ENCODE measurements around the gene FMNL1.

FMNL1 gene

DNA sequence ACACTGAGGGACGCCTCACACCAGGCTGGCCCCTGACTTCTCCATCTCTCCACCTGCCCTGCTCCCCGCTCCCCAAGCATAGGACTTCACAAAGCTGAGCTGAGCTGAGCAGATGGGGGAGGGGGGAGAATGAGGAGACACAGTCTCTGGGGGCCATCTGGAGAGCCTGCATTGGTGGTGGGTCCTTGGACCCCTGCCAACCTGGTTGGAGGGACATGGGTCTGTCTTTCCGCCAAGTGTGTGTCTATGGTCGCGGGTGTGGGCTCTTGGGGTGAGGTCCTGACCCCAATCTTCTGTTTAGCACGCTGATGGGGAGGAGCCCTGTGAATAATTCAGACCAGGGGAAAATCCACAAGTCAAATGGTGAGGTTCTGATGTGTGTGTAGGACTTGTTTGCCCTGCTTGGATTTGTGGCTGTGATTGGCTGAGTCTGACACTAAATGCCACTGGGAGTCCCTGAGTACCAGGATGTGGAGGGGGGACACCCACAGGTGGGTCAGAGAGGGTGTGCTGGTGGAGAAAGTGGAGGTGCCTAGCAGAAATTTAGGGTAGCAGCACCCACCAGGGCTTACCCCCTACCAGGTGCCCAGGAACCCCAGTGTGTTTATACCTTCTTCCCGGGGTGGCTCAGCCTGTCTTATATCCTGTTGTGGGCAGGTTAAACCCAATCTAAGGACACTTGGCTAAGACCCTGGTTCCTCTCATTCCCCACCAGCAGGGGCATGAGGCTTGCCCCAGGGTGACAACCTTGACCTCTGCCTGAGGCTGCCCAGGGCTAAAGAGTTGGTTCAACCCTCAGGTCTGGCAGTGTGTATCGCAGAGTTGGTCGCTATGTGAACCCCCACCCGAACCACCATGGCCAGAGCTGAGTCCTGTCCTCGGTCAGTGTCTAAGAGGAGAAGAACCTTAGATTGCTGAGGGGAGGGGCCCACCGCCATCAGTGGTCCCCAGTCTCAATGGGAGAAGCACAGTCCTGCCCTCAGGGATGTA, 2.1 kb downstream of the FMNL1 start:
- DNase-seq = peak; percentile 76

DNA sequence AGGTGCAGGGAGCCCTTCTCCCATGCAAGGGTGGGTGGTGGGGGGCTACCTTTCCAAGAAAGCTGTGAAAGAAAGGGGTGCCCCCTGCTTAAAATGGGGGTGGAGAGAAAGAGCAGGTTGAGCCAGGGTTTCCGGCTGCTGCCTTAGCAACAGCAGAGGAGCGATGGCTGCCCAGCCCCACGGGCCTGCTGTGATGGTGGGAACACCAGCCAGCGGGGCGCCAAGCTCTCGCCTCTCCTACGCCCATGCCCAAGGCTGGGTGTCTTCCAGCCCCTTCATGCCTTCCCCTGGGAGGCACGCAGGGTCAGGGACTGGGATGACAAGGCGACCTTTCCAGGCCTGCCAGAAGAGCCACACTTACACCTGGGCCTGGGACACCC, 3.0 kb downstream of the FMNL1 start:
- peak; percentile 43 for DNase-seq

DNA sequence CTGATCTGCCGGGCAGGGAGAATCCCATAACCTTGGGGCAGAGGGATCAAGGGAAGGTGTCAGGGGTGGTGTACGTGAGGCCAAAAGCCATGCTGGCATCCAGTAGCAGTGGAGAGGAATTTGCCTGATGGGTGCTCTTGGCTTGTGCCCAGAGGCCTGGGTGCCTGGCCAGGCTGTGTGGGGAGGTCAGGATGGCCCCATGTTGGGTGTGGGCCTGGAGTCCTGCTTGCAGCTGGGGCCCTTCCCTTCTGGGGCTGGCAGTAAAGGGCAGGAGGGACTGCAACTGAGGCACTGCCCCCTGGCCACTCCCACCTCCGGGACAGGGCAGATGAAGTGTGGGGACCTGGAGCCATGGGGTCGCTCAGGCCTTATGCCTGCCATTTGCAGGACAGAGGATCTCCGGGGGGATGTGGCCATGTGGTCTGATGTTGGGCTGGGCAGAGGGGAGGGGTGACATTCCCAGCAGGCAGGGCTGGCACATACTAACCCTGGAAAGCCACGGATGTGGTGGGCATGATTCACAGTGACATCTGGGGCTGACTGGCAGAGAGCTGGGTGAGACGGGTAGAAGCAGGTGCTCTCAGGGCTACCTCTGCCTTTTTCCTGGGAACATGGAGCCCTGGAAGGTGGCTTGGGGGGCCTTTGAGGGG, 3.5 kb downstream of the FMNL1 start:
- DNase-seq = peak; percentile 62

DNA sequence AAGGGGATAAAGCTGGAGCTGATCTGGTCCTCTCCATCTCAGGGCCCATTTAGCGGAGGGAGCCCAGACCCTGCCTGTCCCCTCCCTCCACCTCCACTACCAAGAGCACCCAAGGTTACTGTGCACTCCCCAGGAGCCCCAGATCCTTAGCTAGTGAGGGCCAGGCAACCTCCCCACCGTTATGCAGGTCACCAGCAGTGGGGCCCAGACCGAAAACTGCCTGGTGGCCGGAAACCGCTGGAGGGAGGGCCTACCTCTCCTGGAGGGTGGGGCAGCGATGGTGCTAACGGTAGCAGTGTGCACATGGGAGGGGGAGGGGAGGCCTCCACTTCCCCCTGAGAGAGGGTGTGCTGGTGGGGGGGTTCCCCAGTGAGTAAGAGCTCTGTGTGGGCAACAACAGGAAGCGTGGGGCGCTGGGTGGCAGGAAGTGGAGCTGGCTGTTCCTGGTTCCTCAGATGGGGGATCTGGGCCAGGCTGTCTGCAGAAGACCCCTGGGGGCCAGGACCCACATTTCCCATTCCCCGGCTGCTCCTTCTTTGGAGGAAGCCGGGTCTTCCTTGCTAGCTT, 4.4 kb downstream of the FMNL1 start:
- DNase-seq = peak; percentile 96

DNA sequence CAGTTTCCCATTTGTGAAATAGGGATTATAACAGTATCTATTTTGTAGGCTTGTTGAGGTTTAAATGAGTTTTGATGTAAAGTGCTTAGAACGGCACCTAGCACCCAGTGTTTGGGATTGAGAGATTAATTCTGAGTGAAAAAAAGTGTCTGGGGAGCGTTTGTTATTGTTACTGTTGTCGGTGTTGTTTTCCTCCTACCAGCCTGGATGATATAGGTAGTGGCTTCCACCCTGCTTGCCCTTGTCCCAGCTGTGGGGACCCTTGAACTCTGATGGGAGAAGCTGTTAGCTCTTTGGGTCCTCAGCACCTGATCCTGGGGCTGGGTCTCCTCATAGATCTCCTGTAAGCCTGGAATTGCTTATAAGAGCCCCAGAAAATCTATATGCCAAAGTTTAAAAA, 4.9 kb downstream of the FMNL1 start:
- DNase-seq = peak; percentile 48

DNA sequence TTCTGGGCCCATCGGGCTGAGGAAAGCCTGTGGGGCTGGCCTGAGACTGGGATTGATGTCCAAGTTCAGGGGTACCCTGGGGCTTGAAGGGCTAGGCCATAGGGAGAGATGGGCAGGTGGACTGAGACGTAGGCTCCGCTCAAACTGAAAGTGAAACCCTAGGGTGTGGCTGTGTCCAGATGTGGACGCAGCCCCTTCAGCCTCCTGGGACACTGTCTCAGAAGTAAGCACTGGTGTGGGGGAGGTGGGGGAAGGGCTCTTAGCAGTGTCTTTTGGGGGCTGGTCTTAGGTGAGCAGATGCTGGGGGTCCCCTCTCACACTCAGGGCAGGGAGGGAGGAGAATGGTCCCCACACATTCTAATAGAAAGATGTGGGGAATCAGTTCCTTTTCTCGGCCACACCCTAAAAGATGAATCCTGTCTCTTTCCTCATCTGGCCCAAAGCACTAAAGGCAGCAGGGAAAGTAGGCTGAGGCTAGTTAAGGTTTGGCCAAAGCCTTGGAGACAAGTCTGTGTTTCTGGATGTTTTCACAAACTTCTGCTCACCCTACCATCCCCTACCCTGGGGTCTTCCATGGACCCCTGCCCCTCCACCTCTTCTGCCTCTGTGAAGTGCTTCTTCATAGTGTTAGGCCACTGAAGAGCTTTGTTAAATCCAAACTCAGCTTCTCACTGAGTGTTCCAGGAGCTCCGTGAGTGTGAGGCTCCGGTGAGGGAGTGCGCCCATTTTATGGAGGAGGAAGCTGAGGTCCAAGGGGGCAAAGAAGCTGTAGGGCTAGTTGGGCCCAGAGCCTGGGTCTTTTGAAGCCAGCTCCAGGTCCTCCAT, 5.6 kb downstream of the FMNL1 start:
- DNase-seq = peak; percentile 51

DNA sequence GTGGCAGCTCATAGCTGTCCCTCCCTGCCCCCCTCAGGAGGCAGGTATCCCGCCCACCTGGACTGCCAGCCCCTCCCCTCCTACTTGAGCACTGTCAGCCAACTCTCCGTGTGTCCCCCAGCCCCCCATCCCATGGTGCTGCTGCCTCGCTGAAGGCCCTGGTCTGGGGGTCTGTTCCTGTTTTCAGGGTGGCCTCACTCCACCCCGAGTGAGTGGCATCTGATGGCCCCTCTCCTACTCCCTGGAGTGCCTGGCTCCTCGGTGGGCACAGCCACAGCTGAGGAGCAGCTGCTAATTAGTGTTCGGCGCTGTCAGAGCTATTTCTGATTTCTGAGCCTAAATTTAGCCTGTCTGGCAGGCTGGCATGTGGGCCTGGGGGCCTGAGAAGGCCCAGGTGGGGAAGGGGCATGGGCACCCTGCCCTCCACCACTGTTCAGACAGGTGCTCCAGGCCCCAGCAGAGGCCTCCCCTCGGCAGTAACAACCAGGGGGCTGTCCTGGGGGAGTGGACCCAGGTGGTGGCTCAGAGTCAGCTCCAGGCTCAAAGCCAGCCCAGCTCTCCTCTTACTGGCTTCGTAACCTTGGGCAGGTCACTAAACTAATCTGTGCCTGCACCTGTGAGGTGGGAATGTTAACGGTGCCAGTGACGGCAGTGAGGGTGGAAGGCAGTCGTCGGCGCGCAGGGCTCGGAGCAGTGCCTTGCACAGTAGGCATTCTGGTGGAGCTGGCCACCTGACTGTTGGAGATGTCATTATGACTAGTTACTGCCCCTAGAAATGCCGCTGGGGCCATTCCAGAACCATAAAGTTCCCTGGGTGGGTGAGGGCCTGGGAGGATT, 6.5 kb downstream of the FMNL1 start:
- DNase-seq = peak; percentile 35

DNA sequence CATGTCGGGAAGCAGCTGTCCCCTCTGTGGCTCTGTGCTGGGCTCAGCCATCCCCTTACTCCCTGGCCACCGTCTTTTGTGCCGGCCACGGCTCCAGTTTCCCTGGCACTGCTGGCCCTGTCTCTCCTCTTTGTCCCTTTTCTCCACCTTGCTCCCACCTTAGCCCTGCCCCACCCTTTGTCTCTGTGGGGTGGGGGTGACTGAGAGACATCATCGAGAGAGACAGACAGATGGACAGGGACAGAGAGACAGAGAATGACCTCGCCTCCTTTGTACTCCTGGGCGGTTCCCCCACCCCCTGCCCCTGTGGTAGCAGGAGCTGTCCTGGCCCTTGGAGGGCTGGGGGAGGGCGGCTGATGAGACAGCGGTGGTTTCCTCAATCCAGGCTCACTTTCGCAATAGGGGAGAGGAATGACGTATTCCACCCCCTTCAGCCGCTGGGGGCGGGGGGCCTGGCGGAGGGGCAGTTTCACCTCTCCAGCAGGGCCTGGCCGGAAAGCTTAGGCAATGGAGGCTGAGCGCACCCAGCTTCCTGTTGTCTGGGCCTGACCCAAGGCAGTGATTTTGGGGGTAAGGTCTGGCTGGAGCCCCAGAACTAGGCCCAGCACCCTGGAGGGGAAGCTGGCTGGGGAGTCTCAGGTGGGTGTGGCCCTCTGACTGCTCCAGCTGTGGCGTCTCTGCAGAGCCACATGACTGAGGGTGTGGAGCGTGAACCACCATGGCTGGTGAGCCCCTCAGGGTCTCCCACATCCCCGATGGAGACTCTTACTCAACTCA, 7.3 kb downstream of the FMNL1 start:
- peak; percentile 88 for DNase-seq

DNA sequence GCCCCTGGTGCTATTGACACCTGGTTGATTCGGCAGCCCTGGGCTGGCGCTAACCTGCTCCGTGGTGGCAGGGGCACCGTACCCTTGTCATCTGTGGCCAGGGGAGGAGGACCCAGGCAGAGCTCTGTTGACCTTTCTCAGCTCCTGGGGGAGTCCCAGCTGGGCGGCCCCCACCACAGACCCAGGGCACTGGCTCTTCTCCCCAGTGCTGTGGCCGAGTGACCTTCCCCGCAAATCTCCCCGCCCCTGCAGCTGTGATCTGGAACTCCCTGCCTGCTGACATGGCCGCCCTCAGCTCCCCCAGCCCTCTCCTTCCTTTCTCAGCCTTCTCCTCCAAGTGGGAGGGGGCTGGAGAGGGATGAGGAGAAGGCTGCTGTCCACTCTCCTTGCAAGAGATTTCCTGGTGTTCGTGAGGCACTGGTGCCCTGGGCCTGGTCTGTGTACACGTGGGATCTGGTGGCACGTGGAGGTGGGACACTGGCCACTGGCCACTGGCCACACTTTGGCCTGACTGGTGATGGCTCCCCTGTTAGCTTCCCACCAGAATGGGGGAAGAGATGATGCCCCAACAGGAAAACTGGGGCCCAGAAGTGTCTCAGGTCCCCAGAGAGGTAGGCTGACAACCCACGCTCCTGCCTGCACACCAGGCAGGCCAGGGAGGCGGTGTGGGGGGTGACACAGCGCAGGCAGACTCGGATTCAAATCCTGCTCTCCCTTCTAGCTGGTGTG, 8.2 kb downstream of the FMNL1 start:
- peak; percentile 49 for DNase-seq

DNA sequence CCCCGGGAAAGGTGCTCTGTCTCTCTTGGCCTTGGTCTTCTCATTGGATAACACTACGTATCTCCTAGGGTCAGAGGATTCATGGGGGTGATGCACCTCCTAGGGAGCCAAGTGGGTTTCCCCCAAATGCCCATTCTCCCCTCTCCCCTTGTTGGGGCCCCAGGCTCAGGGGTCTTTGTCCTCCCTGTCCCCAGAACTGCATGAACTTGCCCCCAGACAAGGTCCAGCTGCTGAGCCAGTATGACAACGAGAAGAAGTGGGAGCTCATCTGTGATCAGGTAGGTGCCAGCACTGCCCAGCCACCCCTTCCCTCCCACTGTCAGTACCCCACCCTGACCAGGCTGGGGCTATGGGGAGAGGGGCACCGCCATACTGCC, 8.7 kb downstream of the FMNL1 start:
- DNase-seq = no peak

DNA sequence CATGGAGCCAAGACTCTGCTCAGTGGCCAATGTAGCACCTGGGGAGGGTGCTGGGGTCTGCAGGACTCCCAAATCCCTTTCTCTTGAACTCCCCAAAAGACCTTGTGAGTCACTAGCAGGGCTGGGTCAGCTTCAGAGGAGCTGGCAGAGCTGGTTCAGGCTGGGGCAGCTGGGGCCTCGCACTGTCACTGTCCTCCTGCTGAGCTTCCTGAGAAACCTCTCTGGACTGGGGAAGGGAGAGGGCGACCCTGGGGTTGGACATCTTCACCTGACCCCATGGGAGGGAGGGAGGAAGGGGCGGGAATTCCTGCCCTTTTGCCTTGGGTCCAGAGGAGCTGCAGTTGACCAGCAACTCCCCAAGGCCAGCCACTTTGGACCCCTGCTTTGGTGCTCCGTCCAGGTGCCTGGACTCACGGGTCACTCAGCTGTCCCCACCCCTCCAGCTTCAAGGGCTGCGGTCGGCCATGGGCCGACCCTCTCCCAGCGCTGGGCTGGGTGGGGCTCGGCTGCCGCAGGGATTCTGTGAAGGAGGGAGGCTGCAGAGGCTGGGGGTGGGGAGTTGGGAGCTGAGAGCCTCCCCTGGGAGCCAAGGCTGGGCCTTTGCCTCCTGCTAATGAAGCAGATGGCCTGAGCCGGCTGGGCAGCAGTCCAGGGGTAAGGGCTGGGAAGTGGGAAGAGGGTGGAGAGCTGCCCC, 9.2 kb downstream of the FMNL1 start:
- no peak for DNase-seq

DNA sequence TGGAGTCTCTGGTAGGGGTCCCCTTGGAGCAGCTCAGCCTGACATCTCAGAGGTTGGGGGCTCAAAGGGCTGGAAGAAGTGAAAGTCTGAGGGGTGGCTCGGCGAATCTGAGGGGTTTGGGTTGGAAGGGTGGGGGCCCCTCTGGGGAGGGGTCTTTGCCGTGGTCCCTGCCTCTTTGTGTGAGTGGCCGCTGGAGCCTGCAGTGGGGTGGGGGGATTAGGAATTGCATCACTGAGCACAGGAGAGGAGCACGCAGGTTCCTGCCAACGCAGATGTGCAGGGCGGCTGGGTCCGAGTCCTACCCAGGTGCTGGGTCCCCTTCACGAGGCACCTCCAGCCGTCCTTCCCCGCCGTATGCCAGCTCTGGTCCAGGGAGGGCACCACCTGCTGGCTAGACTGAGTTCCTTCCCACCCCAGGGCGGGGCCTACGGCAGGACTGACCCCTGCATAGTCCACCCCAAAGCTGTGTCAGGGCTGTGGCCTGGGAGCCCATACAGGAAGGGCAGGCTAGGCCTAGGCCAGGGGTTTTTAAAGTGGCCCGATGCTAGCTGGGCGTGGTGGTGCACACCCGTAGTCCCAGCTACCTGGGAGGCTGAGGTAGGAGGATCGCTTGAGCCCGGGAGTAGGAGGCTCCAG, 9.9 kb downstream of the FMNL1 start:
- DNase-seq = no peak

DNA sequence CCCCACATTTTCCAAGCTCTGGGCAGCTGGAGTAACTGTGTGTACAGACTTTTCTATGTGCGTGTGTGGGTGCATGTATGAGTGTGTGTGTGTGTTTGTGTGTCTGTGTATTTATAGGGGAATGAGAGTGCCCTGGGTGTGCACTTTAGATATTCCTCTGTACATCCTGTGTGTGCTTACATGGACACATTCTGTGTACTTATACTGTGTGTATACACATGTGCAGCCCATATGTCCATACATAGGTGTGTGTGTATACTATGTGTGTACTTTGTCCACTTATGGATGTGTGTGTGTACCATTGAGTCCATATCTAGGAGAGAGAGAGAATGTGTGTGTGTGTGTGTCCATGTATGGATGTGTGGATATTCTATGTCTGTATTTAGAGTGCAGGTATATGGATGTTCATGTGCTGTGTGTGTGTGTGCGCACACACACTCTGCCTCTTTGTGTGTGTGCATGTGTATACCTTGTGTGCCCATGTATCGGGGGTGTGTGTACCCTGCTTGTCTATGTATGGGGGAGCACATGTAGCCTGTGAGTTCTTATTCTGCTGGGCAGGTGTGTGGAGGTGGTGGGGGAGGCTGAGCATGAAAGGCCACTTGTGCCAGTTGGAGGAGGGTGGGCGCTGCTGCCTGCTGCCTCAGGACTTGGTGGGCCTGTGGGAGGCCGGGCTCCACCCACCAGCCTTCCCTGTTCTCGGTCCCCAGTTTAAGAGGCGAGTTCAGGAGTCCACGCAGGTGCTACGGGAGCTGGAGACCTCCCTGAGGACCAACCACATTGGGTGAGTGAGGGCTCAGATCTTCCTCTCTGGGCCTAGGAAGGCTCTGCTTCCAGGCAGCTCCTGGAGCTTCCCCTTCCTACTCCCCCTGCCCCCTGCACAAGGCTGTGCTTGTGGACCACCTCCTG, 11.1 kb downstream of the FMNL1 start:
- no peak for DNase-seq

DNA sequence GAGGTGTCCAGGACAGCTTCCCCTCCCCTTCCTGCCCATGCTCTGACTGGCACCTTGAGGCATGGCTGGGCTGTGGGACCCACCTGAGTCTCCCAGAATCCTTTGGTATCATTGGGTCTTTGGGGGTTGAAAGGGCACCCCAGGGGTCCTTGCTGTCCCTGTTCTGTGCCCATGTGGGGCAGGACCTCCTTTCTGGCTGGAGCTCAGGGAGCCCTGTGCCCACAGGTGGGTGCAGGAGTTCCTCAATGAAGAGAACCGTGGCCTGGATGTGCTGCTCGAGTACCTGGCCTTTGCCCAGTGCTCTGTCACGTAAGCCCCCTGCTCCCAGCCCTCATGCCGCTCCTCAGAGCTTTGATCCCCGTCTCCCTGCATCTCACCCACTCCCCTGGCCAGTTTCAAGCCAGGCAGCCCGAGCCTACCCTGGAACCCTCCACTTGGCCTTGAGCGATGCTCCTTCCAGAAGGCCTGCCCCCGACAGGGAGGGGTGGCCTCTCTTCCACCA, 11.8 kb downstream of the FMNL1 start:
- DNase-seq = no peak

DNA sequence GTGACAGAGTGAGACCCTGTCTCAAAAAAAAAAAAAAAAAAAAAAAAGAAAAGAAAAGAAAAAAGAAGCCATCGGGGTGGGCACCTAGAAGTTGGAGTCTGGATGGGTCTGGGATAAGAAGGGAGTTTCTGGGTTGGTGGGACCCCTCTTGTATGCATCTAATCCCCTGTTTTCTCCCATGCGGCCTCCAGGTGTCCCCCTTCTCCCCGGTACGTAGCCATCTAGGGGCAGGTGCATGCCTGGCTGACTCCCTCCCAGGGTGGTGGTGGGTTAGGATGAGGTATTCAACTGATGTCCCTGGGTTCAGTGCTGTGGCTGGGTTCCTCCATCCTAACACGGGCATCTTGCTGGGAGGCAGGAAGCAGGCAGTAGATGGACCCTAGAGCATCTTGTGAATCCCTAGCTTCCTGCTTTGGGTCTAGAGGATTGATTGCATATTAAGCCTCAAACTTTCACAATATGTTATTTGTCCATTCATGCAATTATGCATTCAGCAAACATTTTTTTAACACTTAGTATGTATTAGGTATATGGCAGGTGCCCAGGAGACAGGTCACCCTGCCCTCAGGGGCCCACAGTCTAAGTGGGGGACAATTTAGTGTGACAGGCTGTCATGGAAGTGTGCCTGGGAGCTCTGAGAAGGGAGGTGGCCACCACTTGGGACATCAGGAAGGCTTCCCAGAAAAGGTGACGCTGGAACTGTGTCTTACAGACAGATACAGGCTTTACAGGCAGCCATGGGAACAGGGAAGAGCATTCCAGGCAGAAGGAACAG, 13.1 kb downstream of the FMNL1 start:
- DNase-seq = peak; percentile 67

DNA sequence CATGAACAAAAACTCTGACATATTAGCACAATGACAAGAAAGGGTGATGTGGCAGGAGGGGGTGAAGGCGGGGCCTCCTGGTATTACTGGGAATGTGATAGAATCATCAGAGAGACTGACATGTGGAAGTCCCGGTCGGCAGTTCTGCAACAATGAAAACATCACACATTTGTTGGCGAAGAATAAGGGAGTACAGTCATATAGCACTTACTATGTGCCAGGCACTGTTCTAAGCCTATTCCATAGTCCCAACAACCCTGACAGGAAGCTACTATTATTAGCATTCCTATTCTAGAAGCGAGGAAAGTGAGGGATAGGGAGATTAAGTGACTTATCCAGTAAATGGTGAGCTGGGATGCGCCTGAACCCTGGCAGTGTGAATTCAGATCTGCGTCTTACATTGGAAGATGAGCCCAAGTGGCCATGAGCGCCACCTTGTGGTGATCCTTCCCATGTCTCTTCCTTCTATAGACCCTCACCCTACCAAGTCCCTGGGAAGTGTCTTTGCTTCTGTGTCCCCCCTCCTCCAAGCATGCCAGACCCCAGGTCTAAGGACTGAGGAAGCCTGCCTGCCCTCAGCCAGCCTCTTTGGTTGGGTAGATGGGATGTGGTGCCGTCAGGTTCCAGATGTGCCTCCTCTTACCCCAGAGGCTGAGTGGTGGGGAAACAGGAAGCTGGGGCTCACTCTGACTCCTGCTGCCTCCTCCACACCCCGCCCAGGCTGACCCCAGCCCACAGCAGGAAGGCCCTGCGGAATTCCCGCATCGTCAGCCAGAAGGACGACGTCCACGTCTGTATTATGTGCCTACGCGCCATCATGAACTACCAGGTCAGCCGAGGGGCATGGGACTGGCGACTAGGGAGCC, 14.0 kb downstream of the FMNL1 start:
- DNase-seq = peak; percentile 80
